HG03095 (cell line): ENCODE measurements around the gene SPATC1L.

Source experiments
- ATAC-seq: cut with Tn5 transposase; IDR thresholded peaks from one replicate; pipeline ENCODE4 v1.9.1; 2021; ENCODE audit warnings: moderate library complexity; ENCODE audit not compliant: unreplicated experiment

SPATC1L gene

DNA sequence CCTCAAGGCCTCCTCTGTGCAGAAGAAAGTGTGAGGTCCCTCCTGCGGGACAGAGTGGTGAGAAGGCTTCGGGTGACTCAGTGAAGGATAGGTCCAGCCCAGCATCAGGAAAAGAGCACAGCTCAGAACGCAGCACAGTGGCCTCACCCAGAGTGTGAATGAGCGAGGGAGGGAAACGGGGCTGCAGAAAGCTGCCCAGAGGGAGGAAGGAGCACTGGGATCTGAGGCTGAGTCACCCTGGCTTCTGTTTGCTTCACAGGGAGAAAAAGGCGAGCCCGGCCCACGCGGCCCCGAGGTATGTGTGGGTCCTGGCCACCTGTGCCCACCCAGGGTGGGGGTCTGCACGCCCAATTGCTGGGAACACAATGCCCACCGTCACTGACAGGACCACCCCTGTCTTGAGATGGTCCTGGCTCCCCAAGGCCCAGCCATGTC, 62.0 kb downstream of the SPATC1L start:
- ATAC-seq, result no peak

DNA sequence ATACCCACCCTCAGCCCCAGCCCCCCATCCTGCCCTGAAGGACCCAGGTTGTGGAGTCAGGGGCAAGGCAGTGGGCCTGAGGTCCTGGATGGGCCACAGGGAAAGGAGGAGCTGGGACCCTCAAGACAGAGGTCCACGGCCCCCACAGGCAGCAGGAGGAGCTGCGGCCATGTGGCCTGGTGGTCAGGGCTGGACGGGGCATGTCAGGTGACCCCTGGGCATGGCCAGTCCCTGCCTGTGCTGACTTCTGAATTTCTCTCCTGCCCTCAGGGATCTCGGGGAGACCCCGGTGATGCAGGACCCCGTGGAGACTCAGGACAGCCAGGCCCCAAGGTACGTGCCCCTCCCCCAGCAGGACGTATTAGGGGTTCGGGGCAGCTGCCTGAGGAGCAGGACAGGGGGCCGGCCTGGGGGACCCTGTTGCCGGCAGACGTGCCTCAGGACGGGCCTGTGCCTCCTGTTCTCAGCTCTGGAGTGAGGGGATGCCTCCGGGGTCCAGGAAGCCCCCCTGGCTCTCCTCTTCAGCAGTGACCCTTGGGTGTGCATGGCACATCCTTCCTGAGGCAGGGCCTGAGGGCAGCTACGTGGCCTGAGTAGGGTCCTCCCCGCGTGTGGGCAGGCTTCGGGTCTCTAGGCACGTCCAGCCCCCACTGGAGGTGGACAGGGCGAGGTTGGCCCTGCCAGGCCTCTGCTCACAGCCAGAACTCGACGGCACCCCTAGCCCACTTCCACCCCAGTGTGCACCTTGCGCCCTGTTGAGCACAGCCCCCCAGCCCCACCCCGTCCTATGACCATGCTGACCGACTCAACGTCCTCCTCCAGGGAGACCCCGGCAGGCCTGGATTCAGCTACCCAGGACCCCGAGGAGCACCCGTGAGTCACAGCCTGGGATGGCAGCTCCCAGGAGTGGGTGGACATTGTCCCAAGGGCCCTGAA, 62.7 kb downstream of the SPATC1L start:
- ATAC-seq, result no peak

DNA sequence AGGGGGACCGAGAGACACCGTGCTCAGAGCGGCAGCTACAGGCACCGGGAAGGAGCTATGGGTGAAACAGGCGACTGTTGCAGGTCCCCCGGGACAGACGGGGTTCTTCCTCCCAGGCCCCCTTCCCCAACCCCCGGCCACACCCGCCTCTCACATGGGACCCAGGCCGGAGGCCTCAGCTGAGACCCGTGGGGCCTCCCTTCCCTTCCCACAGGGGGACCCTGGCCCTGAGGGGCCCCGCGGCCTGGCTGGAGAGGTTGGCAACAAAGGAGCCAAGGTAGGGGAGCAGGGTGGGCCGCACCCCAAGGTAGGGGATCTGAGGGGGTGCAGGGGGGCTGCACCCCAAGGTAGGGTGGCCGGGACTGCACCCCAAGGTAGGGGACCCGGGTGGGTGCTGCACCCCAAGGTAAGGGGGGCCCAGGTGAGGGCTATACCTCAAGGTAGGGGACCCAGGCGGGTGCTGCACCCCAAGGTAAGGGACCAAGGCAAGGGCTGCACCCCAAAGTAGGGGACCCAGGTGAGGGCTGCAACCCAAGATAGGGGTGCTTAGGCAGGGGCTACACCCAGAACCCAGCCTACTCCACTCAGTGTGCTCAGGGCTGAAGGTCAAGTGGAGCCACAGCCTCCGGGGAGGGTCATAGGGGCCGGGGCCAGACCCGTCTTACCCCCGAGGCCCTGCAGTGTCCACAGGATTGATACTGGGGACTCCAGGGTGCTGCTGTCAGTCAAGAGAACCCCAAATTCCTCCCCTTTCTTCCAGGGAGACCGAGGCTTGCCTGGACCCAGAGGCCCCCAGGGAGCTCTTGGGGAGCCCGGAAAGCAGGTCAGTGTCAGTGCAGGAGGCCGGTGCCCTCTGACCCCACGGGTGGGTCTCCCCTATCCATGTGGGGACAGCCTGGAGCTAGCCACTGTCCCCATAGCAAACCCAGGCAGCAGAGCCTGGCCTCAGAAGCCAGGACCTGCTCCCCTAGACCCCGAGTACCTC, 63.7 kb downstream of the SPATC1L start:
- ATAC-seq, result no peak

DNA sequence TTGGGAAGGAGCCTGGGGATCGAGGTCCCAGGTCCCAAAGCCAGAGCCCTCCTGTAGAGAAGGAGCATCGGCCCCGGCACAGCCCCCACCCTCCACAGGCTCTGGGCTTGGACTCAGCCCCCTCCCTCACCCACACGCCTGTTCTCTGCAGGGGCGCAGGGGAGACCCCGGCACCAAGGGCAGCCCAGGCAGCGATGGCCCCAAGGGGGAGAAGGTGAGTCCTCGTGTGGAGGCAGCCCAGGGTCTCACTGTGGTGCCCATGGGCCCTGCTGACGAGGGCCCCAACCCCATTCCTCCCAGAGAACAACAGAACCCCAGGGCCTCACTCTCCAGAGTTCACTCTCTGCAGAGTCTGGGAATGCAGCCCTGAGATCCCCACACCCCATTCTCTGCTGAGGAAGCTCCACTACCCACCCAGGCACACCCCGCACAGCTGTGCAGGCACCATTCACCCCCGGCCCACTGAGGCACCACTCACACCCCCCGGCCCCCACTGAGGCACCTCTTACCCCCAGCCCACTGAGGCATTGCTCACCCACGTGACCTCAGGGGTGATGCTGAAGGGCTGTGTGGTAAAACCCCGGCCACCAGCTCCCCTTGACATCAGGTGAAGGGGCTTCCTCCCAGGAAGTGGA, 64.5 kb downstream of the SPATC1L start:
- no peak for ATAC-seq

DNA sequence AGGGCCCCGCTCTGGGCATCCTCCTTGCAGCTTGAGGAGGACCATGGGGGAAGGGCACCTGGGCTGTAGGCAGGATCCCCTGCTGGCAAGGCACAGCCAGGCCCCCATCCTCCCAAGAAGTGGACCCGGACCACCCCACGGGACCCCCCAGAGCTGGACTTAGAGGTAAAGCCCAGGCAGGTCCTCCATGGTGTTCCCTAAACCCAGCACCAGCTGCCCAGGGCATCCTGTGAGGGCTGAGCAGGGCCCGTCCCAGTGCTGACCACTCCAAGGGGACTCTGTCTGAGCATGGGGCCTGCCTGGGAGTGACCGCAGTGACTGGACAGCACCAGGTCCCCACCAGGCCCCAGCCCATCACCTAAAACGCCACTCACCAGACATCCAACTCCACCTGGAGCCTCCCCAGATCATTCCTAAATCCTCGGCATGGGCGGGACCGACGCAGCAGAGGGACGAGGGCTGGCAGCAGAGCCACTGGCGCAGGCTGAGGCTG, 65.1 kb downstream of the SPATC1L start:
- ATAC-seq, result no peak

DNA sequence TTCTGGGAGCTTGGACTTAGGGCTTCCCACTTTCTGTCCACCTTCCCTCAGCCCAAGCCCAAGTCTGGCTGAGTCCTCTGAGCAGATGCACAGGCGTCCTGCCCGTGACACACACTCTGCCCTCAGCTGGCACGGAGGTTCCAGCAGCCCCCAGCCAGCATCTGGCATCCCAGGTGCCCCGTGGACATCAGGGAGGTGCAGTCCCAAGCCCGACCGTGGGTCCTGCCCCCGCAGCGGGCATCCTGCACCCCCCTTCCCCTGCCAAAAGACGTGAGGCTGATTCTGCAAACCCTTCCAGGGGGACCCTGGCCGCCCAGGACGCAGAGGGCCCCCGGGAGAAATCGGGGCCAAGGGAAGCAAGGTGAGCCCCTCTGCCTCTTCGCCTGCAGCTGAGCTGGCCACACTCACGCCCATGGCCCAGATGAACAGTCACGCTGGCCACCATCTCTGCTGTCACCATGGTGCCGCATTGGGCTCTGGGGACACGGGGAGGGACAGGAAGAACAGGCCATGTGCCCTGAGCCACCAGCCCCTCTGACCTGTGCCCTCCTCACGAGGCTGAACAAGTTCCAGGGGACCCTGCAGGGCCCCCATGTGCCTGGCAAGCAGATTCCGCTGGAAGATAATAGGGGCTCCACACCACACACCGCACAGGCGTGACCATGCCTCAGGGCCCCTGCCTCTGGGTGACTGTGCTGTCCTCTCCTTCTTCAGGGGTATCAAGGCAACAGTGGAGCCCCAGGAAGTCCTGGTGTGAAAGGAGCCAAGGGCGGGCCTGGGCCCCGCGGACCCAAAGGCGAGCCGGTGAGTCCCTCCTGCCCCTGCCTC, 65.7 kb downstream of the SPATC1L start:
- ATAC-seq, result no peak

DNA sequence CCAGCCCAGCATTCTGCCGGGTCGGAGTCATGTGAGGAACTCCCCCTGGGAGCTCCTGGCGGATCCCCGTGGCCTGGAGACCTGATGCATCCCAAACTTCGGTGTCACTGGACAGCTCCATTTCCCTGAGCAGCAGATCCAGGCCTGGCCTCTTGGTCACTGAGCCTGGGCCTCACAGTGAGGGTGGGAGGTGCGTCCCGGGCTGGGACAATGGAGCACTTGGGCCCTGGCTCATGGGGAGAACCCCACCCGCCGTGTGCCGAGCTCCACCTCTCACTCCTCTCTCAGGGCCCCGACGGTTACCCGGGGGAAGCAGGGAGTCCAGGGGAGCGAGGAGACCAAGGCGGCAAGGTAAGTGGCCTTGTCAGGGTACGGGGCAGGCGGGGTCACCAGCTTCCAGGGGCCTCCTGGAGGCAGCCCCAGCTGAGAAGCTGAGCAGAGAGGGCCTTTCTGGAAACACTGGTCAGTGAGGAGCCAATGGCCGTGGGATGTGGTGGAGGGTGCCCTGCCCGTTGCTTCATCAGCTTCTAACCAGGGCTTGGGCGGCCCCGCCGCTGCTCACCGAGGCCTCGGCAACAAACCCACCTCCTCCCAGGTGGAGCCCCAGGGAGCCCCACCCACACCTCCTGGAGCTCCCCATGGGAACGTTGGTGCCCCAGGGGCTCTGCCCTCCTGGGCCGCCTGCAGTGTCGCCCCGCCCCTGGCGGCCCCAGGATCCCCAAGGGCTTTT, 66.5 kb downstream of the SPATC1L start:
- no peak for ATAC-seq

DNA sequence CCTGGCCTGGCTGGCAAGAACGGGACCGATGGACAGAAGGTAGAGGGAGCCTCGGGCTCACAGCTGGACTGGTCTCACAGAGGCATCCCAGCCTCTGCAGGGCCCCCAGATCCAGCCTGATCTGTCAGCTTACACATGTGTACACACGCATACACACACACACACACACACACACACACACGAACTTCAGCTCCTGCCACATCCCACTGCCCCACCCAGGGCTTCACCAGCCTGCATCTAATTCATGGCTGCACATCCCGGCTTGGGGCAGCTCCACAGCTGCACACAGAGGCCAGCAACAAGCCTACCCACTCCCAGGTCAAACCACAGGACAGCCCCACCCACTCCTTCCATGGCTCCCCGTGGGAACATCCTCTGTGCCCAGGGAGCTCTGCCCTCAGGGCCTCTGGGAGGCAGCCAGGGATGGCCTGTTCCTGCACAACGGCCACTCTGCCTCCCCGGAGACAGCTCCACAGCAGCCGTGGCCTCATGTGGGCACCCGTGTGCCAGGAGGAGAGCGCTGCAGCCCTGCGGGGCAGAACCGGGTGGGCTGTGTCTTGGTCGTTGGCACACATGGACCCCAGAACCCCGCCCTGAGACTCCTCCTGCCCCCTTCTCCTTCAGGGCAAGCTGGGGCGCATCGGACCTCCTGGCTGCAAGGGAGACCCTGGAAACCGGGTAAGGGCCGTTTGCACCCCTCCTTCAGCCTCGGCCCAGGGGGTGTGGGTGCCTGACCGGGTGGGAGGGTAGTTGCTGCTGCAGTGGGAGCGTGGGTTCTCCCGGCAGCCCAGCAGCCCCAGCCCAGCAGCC, 67.3 kb downstream of the SPATC1L start:
- ATAC-seq, result no peak

DNA sequence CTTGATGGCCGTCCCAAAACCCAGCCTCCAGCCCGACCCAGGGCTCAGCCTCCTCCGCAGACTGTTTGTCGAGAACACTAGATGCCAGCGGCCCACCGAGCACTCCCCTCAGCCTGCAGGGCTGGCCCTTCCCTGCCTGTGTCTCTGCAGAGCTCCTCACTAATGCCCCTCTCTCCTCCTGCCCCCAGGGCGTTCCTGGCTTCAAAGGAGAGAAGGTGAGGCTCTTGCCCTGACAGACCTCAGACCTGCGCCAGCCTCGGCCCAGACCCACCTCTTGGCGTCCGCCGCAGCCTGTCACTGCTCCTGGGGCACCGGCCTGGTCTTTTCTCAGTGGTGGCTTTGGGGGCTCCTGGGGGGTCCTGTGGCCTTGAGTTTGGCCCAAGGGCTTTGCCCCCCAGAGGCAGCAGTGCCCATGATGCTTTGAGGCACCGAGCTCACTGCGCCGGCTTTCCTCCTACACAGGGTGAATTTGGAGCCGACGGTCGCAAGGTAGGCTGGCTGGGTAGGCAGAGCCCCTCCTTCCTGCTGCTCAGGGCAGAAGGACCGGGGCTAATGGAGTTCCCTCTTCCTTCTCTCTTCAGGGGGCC, 68.0 kb downstream of the SPATC1L start:
- ATAC-seq, result no peak

DNA sequence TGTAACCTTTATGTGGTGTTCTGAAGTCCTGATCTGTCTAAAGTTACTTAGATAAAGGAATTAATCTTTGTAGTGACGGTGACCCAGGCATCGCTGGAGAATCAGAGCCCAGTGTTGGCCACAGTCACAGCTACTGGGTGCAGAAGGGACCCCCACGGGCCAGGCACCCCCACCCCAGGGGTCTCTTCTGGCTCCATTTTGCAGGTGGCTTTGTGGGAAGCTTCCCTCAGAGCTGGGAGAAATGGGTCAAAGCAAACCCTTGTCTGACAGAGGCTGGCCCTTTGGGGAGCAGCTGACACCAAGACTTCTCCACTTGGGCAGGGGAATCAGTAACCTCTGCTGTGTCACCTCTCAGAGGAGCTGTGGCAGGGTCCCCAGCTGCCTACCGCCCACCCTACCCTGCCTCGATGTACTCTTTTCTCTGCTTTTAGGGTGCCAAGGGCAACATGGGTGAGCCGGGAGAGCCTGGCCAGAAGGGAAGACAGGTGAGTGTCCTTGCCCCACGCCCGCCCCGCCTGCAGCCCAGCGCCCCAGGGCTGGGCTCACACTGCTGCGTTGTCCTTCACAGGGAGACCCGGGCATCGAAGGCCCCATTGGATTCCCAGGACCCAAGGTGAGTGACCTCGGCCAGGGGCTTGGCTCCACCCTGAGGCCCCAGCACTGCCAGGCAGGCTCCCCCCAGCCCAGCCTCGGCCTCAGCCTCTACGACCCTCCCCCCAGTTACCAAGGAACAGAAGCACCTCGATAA, 68.6 kb downstream of the SPATC1L start:
- ATAC-seq, result no peak

DNA sequence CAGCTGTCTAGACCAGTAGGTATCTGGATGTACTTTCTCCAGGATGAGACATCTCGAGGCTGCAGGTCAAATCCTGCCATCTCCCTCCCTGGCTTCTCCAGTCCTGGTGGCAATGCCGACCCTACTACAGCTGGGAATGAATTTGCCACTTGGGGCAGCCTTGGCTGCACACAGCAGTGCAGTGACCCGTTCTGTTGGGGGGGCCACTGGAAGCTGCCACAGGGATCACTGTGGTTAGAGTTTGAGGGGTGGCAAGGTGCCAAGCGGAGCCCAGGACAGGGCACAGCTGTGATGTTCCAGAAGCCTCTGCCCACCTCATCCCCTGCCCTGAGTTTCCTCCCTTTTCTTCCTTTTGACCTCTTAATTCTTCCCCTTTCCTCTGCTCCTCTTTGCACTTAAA, 69.3 kb downstream of the SPATC1L start:
- no peak for ATAC-seq

DNA sequence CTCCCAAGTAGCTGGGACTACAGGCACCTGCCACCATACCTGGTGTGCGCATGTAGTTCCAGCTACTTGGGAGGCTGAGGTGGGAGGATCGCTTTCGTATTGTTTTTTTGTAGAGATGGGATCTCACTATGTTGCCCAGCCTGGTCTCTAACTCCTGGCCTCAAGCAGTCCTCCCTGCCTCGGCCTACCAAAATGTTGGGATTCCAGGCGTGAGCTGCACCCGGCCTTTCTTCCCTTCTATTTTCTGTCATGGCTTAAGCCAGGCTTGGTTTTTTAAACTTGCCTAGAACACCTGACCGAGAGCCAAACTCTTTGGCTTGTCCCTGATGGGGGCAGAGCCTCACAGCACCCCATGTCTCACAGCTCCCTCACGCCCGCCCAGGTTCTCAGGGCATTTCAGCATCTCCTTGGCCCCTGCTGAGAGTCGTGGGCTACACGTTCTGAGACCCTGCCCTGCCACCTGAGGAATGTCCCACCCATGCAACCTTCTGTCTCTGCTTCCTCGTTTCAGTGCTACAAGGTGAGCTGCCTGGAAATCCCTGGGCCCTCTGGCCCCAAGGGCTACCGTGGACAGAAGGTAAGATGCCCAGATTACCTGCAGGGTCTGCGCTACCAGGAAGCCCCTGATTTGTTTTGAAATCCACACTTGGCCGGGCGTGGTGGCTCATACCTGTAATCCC, 70.6 kb downstream of the SPATC1L start:
- no peak for ATAC-seq

DNA sequence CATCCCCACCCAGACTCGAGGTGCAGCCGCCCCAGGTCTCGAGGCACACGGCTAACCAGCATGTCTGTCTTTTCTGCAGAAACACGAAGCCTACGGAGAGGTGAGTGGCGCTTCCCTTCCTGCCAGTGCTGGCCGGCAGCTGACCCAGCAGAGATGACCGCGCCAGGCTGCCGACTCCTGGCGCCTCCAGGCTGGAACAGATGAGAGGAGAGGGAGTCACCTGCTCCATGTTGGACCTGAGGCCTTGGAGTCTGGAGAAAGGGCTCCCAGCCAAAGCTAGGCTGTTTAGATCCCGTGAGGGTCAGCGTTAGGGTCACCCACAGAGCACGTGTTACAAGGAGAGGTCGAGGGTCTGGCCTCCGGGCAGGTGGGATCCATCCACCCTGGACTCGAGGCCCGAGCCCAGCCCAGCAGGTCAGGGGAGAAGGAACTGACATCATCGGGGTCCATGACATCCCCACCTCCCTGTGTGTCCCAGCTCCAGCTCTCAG, 71.5 kb downstream of the SPATC1L start:
- ATAC-seq, result no peak

DNA sequence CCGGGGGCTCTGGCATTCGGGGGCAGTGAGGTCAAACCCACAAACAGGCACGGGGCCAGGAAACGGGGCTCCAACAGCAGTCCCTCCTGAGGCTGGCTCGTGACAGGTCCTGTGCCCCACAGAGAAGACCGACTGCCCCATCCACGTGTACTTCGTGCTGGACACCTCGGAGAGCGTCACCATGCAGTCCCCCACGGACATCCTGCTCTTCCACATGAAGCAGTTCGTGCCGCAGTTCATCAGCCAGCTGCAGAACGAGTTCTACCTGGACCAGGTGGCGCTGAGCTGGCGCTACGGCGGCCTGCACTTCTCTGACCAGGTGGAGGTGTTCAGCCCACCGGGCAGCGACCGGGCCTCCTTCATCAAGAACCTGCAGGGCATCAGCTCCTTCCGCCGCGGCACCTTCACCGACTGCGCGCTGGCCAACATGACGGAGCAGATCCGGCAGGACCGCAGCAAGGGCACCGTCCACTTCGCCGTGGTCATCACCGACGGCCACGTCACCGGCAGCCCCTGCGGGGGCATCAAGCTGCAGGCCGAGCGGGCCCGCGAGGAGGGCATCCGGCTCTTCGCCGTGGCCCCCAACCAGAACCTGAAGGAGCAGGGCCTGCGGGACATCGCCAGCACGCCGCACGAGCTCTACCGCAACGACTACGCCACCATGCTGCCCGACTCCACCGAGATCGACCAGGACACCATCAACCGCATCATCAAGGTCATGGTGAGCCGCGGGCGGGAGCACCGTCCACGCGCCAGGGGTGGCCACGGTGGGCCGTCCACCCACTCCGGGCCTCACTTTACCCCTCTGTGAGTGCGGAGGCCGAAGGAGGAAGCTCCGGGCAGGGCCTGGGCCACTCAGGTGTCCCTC, 72.2 kb downstream of the SPATC1L start:
- ATAC-seq, result no peak

DNA sequence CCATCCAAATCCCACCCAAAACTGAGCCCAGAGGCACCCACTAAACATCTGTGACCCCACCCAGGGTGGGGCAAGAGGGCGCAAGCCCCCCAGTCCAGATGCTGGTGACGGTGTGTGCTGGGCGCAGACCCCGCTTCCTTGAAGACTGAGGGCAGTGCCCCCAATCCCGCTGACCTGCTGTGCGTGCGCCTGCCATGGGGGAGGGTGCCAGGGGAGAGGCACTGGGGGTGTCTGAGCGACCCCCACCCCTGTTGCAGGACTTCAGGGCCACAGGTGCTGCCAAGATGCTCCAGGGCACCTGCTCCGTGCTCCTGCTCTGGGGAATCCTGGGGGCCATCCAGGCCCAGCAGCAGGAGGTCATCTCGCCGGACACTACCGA, 73.1 kb downstream of the SPATC1L start:
- ATAC-seq, result no peak
